Retinal pigment epithelial cell (primary cell): Measurements from ENCODE around the gene SERPINB10.

Experiments
- DNase-seq: peaks from one replicate; pipeline ENCODE4 v3.0.0-alpha.2; 2010; ENCODE audit warnings: low read depth
- H3K4me3 ChIP-seq: 2 replicates; pipeline ENCODE4 v1.5.1; 2011; ENCODE audit warnings: mild to moderate bottlenecking, low read length, control low read depth, moderate library complexity
- TF ChIP-seq, protein P1 (sequence below): conservative IDR thresholded peaks from 2 replicates; pipeline ENCODE4 v1.5.1; 2011; ENCODE audit warnings: low read depth, low read length, control low read depth, inconsistent platforms

Gene SERPINB10

DNA sequence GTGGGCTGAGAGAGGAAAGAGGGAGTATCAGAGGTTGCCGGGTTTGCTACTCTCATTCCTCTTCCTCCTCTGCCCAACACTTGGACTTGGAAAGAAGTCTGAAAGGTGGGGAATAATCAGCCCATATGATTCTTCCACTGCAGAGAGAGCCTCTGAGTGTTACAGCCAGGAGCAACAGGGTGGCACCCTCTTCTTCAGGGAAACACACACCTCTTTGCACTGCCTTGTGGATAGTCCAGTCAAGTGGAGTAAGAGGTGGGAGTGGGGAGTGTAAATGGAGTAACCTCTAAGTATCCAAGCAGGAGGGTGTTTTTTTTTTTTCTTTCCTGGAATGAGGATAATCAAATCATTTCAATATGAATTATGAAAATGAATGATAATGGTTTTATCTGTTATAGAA, 53.1 kb downstream of the SERPINB10 start:
- DNase-seq: no peak
- no peak overlapping the region for H3K4me3 ChIP-seq
- TF ChIP-seq, protein P1, sequence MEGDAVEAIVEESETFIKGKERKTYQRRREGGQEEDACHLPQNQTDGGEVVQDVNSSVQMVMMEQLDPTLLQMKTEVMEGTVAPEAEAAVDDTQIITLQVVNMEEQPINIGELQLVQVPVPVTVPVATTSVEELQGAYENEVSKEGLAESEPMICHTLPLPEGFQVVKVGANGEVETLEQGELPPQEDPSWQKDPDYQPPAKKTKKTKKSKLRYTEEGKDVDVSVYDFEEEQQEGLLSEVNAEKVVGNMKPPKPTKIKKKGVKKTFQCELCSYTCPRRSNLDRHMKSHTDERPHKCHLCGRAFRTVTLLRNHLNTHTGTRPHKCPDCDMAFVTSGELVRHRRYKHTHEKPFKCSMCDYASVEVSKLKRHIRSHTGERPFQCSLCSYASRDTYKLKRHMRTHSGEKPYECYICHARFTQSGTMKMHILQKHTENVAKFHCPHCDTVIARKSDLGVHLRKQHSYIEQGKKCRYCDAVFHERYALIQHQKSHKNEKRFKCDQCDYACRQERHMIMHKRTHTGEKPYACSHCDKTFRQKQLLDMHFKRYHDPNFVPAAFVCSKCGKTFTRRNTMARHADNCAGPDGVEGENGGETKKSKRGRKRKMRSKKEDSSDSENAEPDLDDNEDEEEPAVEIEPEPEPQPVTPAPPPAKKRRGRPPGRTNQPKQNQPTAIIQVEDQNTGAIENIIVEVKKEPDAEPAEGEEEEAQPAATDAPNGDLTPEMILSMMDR: no peak

DNA sequence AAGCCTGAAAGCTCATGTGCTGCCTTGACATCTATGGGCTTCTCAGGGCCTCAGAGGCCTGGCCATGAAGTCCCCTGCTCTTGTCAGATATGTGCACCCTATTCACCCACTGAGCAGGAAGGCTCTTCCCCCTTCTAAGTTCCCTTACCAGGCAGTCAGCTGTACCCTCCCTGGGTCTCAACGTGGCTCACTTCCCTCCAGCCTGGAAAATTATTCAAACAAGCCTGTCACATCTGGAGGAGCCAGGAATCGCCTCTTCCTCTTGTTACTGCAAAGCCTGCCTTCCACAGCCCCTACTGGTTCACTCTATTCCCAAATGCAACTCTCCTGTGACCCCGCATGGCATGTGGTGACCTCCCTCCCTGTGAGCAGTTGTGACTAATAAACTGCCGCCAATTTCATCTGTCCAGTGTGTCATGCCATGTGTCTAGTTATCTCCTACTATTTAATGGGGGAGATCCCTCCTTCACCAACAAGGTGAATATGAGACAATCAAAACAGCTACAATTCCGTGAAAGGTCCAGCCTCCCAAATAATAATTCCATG, 53.8 kb downstream of the SERPINB10 start:
- no peak overlapping the region for H3K4me3 ChIP-seq
- TF ChIP-seq, protein P1: no peak
- DNase-seq: no peak

GRCh38 chr18:63962137-63962536, 54.4 kb downstream of the SERPINB10 start:
- DNase-seq: no peak
- no peak overlapping the region for H3K4me3 ChIP-seq
- TF ChIP-seq, protein P1: no peak

GRCh38 chr18:63963615-63964256, 56.0 kb downstream of the SERPINB10 start:
- no peak overlapping the region for H3K4me3 ChIP-seq
- no peak for DNase-seq
- TF ChIP-seq, protein P1: peak; percentile 96

DNA sequence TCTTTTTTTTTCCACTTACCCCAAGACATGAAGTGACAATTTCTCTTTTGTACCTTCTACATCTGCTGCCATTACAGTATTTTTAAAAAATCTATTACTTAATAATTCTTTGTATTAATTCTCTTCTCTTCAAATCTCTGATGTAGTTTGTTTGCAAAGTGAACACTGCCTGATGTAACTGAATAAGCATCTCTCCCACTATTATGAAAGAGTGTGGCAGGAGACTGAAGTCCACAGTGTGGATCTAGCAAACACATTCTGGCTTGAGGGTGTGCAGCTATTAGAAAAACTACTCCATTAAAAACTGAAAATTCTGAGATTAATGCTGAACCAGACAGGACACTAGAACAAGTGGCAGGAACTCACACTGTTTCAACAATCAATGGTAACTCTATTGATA, 57.1 kb downstream of the SERPINB10 start:
- no peak for DNase-seq
- TF ChIP-seq, protein P1: no peak
- H3K4me3 ChIP-seq: no peak overlapping the region

- DNase-seq: no peak
- no peak overlapping the region for H3K4me3 ChIP-seq
- TF ChIP-seq, protein P1: no peak
Measured at GRCh38 chr18:63965716-63966330, 58.1 kb downstream of the SERPINB10 start.
